H9 (cell line): ENCODE data around the gene SAMD7. TPM values are rescaled to one million over a fixed set of nuclear protein-coding genes. Genes with fewer than 3 reads are reported as not detected.
A peak's percentile ranks its signal among the peaks of the same experiment; 100 is the strongest.

Source experiments
- DNase-seq: peaks from one replicate; pipeline ENCODE4 v3.0.0-alpha.2; 2017
- H2AFZ ChIP-seq: one replicate; pipeline ENCODE4 v1.6.1; 2013; ENCODE audit warnings: mild to moderate bottlenecking, low read length, control low read depth, moderate library complexity
- H2AK5ac ChIP-seq: 2 replicates; pipeline ENCODE4 v1.6.1; 2013; ENCODE audit warnings: low read length, control low read depth, mixed read lengths; ENCODE audit not compliant: insufficient read length
- H2BK120ac ChIP-seq: one replicate; pipeline ENCODE4 v1.6.1; 2013; ENCODE audit warnings: low read depth, mild to moderate bottlenecking, low read length, control low read depth, inconsistent platforms; ENCODE audit not compliant: poor library complexity, severe bottlenecking
- H2BK12ac ChIP-seq: 2 replicates; pipeline ENCODE4 v1.6.1; 2013; ENCODE audit warnings: low read length, control low read depth, mixed read lengths, low read depth; ENCODE audit not compliant: insufficient read length
- H2BK15ac ChIP-seq: 2 replicates; pipeline ENCODE4 v1.6.1; 2013; ENCODE audit warnings: low read depth, low read length, control low read depth
- H2BK20ac ChIP-seq: one replicate; pipeline ENCODE4 v1.6.1; 2013; ENCODE audit warnings: low read depth, mild to moderate bottlenecking, low read length, control low read depth, inconsistent platforms; ENCODE audit not compliant: poor library complexity, severe bottlenecking
- H2BK5ac ChIP-seq: 2 replicates; pipeline ENCODE4 v1.6.1; 2013; ENCODE audit warnings: low read length, control low read depth, mixed read lengths; ENCODE audit not compliant: insufficient read length
- H3K14ac ChIP-seq: 2 replicates; pipeline ENCODE4 v1.6.1; 2013; ENCODE audit warnings: low read length, control low read depth; ENCODE audit not compliant: insufficient read depth
- H3K18ac ChIP-seq: 2 replicates; pipeline ENCODE4 v1.6.1; 2013; ENCODE audit warnings: low read depth, mild to moderate bottlenecking, mixed read lengths, low read length, control low read depth; ENCODE audit not compliant: insufficient read length
- H3K23ac ChIP-seq: 2 replicates; pipeline ENCODE4 v1.6.1; 2013; ENCODE audit warnings: low read length, control low read depth, mixed read lengths, low read depth; ENCODE audit not compliant: insufficient read length
- H3K23me2 ChIP-seq: 2 replicates; pipeline ENCODE4 v1.6.1; 2013; ENCODE audit warnings: low read depth, mild to moderate bottlenecking, mixed read lengths, low read length, control low read depth; ENCODE audit not compliant: insufficient read length, poor library complexity, severe bottlenecking
- H3K27ac ChIP-seq: 2 replicates; pipeline ENCODE4 v1.5.1; 2013; ENCODE audit warnings: low read length, control low read depth, mixed read lengths, low read depth; ENCODE audit not compliant: insufficient read length
- H3K27me3 ChIP-seq: 2 replicates; pipeline ENCODE4 v1.6.1; 2013; ENCODE audit warnings: low read length, control low read depth, inconsistent platforms; ENCODE audit not compliant: insufficient read depth
- H3K4ac ChIP-seq: 2 replicates; pipeline ENCODE4 v1.6.1; 2013; ENCODE audit warnings: low read depth, mild to moderate bottlenecking, control low read depth, inconsistent platforms, low read length, moderate library complexity
- H3K4me1 ChIP-seq: 2 replicates; pipeline ENCODE4 v1.6.1; 2013; ENCODE audit warnings: low read length, control low read depth, inconsistent platforms; ENCODE audit not compliant: insufficient read depth
- H3K4me2 ChIP-seq: 2 replicates; pipeline ENCODE4 v1.6.1; 2013; ENCODE audit warnings: low read length, control low read depth, mixed read lengths; ENCODE audit not compliant: insufficient read length, insufficient read depth
- H3K56ac ChIP-seq: 2 replicates; pipeline ENCODE4 v1.6.1; 2013; ENCODE audit warnings: low read depth, mild to moderate bottlenecking, mixed read lengths, low read length, control low read depth; ENCODE audit not compliant: insufficient read length
- H3K79me1 ChIP-seq: 2 replicates; pipeline ENCODE4 v1.6.1; 2013; ENCODE audit warnings: low read depth, mild to moderate bottlenecking, moderate library complexity, low read length, control low read depth, inconsistent platforms; ENCODE audit not compliant: insufficient read depth, poor library complexity, severe bottlenecking
- H3K79me2 ChIP-seq: 2 replicates; pipeline ENCODE4 v1.6.1; 2013; ENCODE audit warnings: low read length, control low read depth, inconsistent platforms; ENCODE audit not compliant: insufficient read depth
- H3K9ac ChIP-seq: 2 replicates; pipeline ENCODE4 v1.6.1; 2013; ENCODE audit warnings: low read length, control low read depth, mixed read lengths; ENCODE audit not compliant: insufficient read length; ENCODE audit errors: extremely low read depth
- H3K9me3 ChIP-seq: one replicate; pipeline ENCODE4 v1.6.1; 2013; ENCODE audit warnings: low read depth, low read length, inconsistent platforms; ENCODE audit not compliant: control insufficient read depth
- H3T11ph ChIP-seq: one replicate; pipeline ENCODE4 v1.6.1; 2013; ENCODE audit warnings: mild to moderate bottlenecking, low read length, control low read depth, inconsistent platforms
- H4K20me1 ChIP-seq: one replicate; pipeline ENCODE4 v1.6.1; 2013; ENCODE audit not compliant: control insufficient read depth, insufficient read length, insufficient read depth
- H4K5ac ChIP-seq: 2 replicates; pipeline ENCODE4 v1.6.1; 2013; ENCODE audit warnings: low read depth, mild to moderate bottlenecking, mixed read lengths, low read length, control low read depth; ENCODE audit not compliant: insufficient read length
- H4K8ac ChIP-seq: replicated peaks from 2 replicates; pipeline ENCODE4 v1.6.1; 2013; ENCODE audit warnings: low read length, control low read depth, mixed read lengths, low read depth; ENCODE audit not compliant: insufficient read length
- H4K91ac ChIP-seq: 2 replicates; pipeline ENCODE4 v1.6.1; 2013; ENCODE audit warnings: low read depth, mild to moderate bottlenecking, moderate library complexity, mixed read lengths, low read length, control low read depth; ENCODE audit not compliant: insufficient read length
- H3K27ac Mint-ChIP-seq, 3 experiments: 2 replicates in 2 of 3; 3 replicates in 1 of 3; pipeline ENCODE4 v1.8.0; 2020 to 2021; ENCODE audit warnings: mixed read lengths in 3 of 3, mild to moderate bottlenecking in 1 of 3, moderate library complexity in 1 of 3
- H3K27me3 Mint-ChIP-seq: 2 replicates; pipeline ENCODE4 v1.8.0; 2021; ENCODE audit warnings: low read depth, mild to moderate bottlenecking, moderate library complexity, mixed read lengths
- H3K36me3 Mint-ChIP-seq, 3 experiments: 2 replicates in 2 of 3; 3 replicates in 1 of 3; pipeline ENCODE4 v1.8.0; 2020 to 2021; ENCODE audit warnings: low read depth in 3 of 3, mixed read lengths in 3 of 3; ENCODE audit not compliant: insufficient read depth in 1 of 3
- H3K4me1 Mint-ChIP-seq, 2 experiments: 2 replicates each; pipeline ENCODE4 v1.8.0; 2020; ENCODE audit warnings: mixed read lengths in 2 of 2
- H3K4me3 Mint-ChIP-seq, 2 experiments: 2 replicates in 1 of 2; 3 replicates in 1 of 2; pipeline ENCODE4 v1.8.0; 2020 to 2021; ENCODE audit warnings: mild to moderate bottlenecking in 2 of 2, mixed read lengths in 2 of 2, moderate library complexity in 1 of 2
- H3K9me3 Mint-ChIP-seq, 2 experiments: 2 replicates in 1 of 2; 3 replicates in 1 of 2; pipeline ENCODE4 v1.8.0; 2020; ENCODE audit warnings: mild to moderate bottlenecking in 2 of 2, mixed read lengths in 2 of 2, moderate library complexity in 1 of 2
- CTCF ChIP-seq: fragments of 200-600 bp; sonication (generic); conservative IDR thresholded peaks from 3 replicates; pipeline ENCODE4 v1.8.0; 2021; ENCODE audit warnings: antibody characterized with exemption, mild to moderate bottlenecking
- WGBS: extraction: QIAGEN DNeasy Blood & Tissue Kit; methylation state at CpG from one replicate; pipeline ENCODE4 v1.1.7; 2013; ENCODE audit warnings: missing lambda C conversion rate, low lambda C conversion rate, mixed read lengths; ENCODE audit not compliant: insufficient read length; ENCODE audit errors: extremely low coverage; 5-methylcytosine and 5-hydroxymethylcytosine counted together
- total RNA-seq: library from RNA; stranded (reverse); gene quantifications from 2 replicates; pipeline ENCODE4 v1.2.1, GENCODE V29; 2021

Gene SAMD7
- total RNA-seq, 1 experiment from 2014 or later: not detected

GRCh38 chr3:169966951-169967915 is 55.9 kb downstream of the SAMD7 start:
- no peak overlapping the region; the same call in 1 of the 2 replicates for H3K4ac ChIP-seq
- H3K27ac Mint-ChIP-seq: peak overlapping the region; percentile 97 to 99 (median 98)
- no CpG with 5 or more reads among the region's 44 CpGs for WGBS
- H2BK5ac ChIP-seq: no peak overlapping the region
- H3K36me3 Mint-ChIP-seq: no peaks in the 10 kb centered on the region; a peak in 1 of 7 replicates
- no peaks in the 10 kb centered on the region; the same call in 1 of the 2 replicates for H3K4me1 ChIP-seq
- H3K27ac ChIP-seq: no peak overlapping the region
- H3K27me3 ChIP-seq: no peaks in the 10 kb centered on the region
- no peaks in the 10 kb centered on the region for H3K9me3 ChIP-seq
- H3K4me1 Mint-ChIP-seq: peaks cover 29 to 34% of the 10 kb centered on the region in 2 experiments
- no peak overlapping the region for H4K8ac ChIP-seq
- no peak overlapping the region for H3T11ph ChIP-seq
- no peak for DNase-seq
- H3K27me3 Mint-ChIP-seq: no peaks in the 10 kb centered on the region
- H4K91ac ChIP-seq: no peak overlapping the region
- H2BK20ac ChIP-seq: no peak overlapping the region
- no peak overlapping the region for H2AK5ac ChIP-seq
- H3K9me3 Mint-ChIP-seq: no peaks in the 10 kb centered on the region; a peak in 1 of 5 replicates
- H2BK15ac ChIP-seq: no peak overlapping the region
- peak overlapping the region; percentile 72 for H3K9ac ChIP-seq
- no peak overlapping the region for H2BK12ac ChIP-seq
- peak overlapping the region; percentile 87 for H3K14ac ChIP-seq
- no peaks in the 10 kb centered on the region for H4K20me1 ChIP-seq
- no peak overlapping the region for H3K23ac ChIP-seq
- no peak overlapping the region for H4K5ac ChIP-seq
- peak overlapping the region; percentile 88 to 89 for H3K4me3 Mint-ChIP-seq
- H3K79me1 ChIP-seq: peaks cover 2% of the 10 kb centered on the region
- peak overlapping the region; percentile 46 for H3K18ac ChIP-seq
- H3K23me2 ChIP-seq: peaks cover 4% of the 10 kb centered on the region
- H2AFZ ChIP-seq: no peak overlapping the region
- H3K79me2 ChIP-seq: peaks cover 23% of the 10 kb centered on the region; the same call in 1 of the 2 replicates
- H2BK120ac ChIP-seq: no peak overlapping the region
- no peak overlapping the region for H3K56ac ChIP-seq
- peak overlapping the region; percentile 76 for H3K4me2 ChIP-seq
- TF ChIP-seq CTCF: no peak
